Measurements from ENCODE around the gene MORN1. TPM values are rescaled to one million over a fixed set of nuclear protein-coding genes. Genes with fewer than 3 reads are reported as not detected.
A peak's percentile ranks its signal among the peaks of the same experiment; 100 is the strongest.

MORN1 gene
- total RNA-seq, 2 experiments from 2014 or later, result 5.3 to 6.5 TPM

DNA sequence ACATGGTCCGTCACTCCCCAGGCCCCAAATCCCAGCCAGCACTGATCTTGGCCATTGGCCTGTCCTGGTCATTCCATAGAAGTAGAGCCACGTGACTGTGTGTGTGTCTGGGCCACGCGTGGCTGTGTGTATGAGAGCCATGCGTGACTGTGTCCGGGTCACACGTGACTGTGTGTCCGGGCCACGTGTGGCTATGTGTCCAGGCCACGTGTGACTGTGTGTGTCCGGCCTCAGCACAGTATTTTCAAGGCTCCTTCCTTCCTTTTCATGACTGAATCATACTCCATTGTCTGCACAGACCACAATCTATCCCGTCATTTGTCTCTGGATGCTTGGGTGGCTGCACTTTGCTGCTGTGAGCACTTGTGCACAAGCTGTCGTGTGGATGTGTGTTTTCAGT lies 95.8 kb downstream of the MORN1 start:
- Histone ChIP-seq H3K4me3 (ENCODE audit: low read length) (no peak overlapping the region), H3K27me3 (ENCODE audit: control insufficient read depth in 1 of 2, insufficient read depth in 2 of 2, low read length in 2 of 2) (no peaks in the 10 kb centered on the region), H3K36me3 (ENCODE audit: insufficient read depth, low read length) (peaks cover 30% of the 10 kb centered on the region), H3K9me3 (ENCODE audit: control insufficient read depth in 1 of 2, insufficient read depth in 1 of 2, low read length in 2 of 2) (no peaks in the 10 kb centered on the region), H3K4me1 (ENCODE audit: insufficient read depth, low read length) (peaks cover 100% of the 10 kb centered on the region), H3K27ac (ENCODE audit: low read depth in 1 of 2, low read length in 2 of 2) (no peak overlapping the region)
- Mint-ChIP-seq H3K36me3 (ENCODE audit: low read depth) (peaks cover 66% of the 10 kb centered on the region), H3K27ac (peak overlapping the region; percentile 99), H3K4me3 (peak overlapping the region; percentile 79), H3K27me3 (no peaks in the 10 kb centered on the region), H3K9me3 (no peaks in the 10 kb centered on the region), H3K4me1 (ENCODE audit: low read depth) (peaks cover 88% of the 10 kb centered on the region)
- ChIA-PET POLR2A (interaction anchor here (1.5 kb wide), 1 partner anchor 40 kb away, joined by 4 read pairs; no protein-coding TSS in a partner anchor), CTCF (no interaction called here)
- ATAC-seq (ENCODE audit: poor library complexity) (no peak), DNase-seq (no peak)
- TF ChIP-seq CTCF (IDR thresholded peaks at IDR 0.05), result no peak
- intact Hi-C loops (cut with DNase I, micrococcal nuclease), result no loop called here

- H3K4me1 ChIP-seq (ENCODE audit: insufficient read depth, low read length), result peaks cover 100% of the 10 kb centered on the region
- H3K9me3 ChIP-seq (ENCODE audit: control insufficient read depth in 1 of 2, insufficient read depth in 1 of 2, low read length in 2 of 2), result no peaks in the 10 kb centered on the region
- ATAC-seq (ENCODE audit: poor library complexity) (no peak), DNase-seq (no peak)
- Mint-ChIP-seq H3K4me1 (ENCODE audit: low read depth) (peaks cover 90% of the 10 kb centered on the region), H3K27me3 (no peaks in the 10 kb centered on the region), H3K36me3 (ENCODE audit: low read depth) (peaks cover 70% of the 10 kb centered on the region), H3K4me3 (peak overlapping the region; percentile 79), H3K9me3 (no peaks in the 10 kb centered on the region), H3K27ac (peak overlapping the region; percentile 99)
- H3K36me3 ChIP-seq (ENCODE audit: insufficient read depth, low read length), result peaks cover 30% of the 10 kb centered on the region
- POLR2A ChIA-PET, result interaction anchor here (1.5 kb wide), 1 partner anchor 39 kb away, joined by 4 read pairs; no protein-coding TSS in a partner anchor
- CTCF ChIA-PET, result no interaction called here
- H3K27me3 ChIP-seq (ENCODE audit: control insufficient read depth in 1 of 2, insufficient read depth in 2 of 2, low read length in 2 of 2), result no peaks in the 10 kb centered on the region
- no peak overlapping the region for H3K27ac ChIP-seq (ENCODE audit: low read depth in 1 of 2, low read length in 2 of 2)
- intact Hi-C loops (cut with DNase I, micrococcal nuclease), result no loop called here
- TF ChIP-seq CTCF (IDR thresholded peaks at IDR 0.05), result no peak
- H3K4me3 ChIP-seq (ENCODE audit: low read length), result no peak overlapping the region
Observed at GRCh38 chr1:2294725-2295078, 96.7 kb downstream of the MORN1 start.

- Mint-ChIP-seq H3K36me3 (ENCODE audit: low read depth) (peaks cover 72% of the 10 kb centered on the region), H3K27ac (peak overlapping the region; percentile 99), H3K27me3 (no peaks in the 10 kb centered on the region), H3K4me3 (peak overlapping the region; percentile 79), H3K9me3 (no peaks in the 10 kb centered on the region), H3K4me1 (ENCODE audit: low read depth) (peaks cover 89% of the 10 kb centered on the region)
- Histone ChIP-seq H3K27ac (ENCODE audit: low read depth in 1 of 2, low read length in 2 of 2) (no peak overlapping the region), H3K27me3 (ENCODE audit: control insufficient read depth in 1 of 2, insufficient read depth in 2 of 2, low read length in 2 of 2) (no peaks in the 10 kb centered on the region), H3K4me3 (ENCODE audit: low read length) (no peak overlapping the region), H3K36me3 (ENCODE audit: insufficient read depth, low read length) (peaks cover 30% of the 10 kb centered on the region), H3K9me3 (ENCODE audit: control insufficient read depth in 1 of 2, insufficient read depth in 1 of 2, low read length in 2 of 2) (no peaks in the 10 kb centered on the region), H3K4me1 (ENCODE audit: insufficient read depth, low read length) (peaks cover 100% of the 10 kb centered on the region)
- intact Hi-C loops (cut with DNase I, micrococcal nuclease), result no loop called here
- TF ChIP-seq CTCF (IDR thresholded peaks at IDR 0.05), result no peak
- POLR2A ChIA-PET, result interaction anchor here (1.5 kb wide), 1 partner anchor 38 kb away, joined by 4 read pairs; no protein-coding TSS in a partner anchor
- ATAC-seq (ENCODE audit: poor library complexity) (no peak), DNase-seq (no peak)
- CTCF ChIA-PET, result no interaction called here
Observed at GRCh38 chr1:2294033-2294724, 97.2 kb downstream of the MORN1 start.

Data from CD4-positive, alpha-beta T cell (primary cell).